ENCODE data around the gene DLG5. TPM values are rescaled to one million over a fixed set of nuclear protein-coding genes. Genes with fewer than 3 reads are reported as not detected.
A peak's percentile ranks its signal among the peaks of the same experiment; 100 is the strongest.

DLG5 gene
- total RNA-seq, 1 donor from 2014 or later: 60.5 TPM

GRCh38 chr10:77911535-77912123, 14.9 kb downstream of the DLG5 start:
- H3K27ac Mint-ChIP-seq (ENCODE audit: unreplicated experiment): no peak overlapping the region
- no peak overlapping the region for H3K4me3 Mint-ChIP-seq (ENCODE audit: unreplicated experiment)
- no peaks in the 10 kb centered on the region for H3K27me3 Mint-ChIP-seq (ENCODE audit: low read depth)
- TF ChIP-seq, protein P1, sequence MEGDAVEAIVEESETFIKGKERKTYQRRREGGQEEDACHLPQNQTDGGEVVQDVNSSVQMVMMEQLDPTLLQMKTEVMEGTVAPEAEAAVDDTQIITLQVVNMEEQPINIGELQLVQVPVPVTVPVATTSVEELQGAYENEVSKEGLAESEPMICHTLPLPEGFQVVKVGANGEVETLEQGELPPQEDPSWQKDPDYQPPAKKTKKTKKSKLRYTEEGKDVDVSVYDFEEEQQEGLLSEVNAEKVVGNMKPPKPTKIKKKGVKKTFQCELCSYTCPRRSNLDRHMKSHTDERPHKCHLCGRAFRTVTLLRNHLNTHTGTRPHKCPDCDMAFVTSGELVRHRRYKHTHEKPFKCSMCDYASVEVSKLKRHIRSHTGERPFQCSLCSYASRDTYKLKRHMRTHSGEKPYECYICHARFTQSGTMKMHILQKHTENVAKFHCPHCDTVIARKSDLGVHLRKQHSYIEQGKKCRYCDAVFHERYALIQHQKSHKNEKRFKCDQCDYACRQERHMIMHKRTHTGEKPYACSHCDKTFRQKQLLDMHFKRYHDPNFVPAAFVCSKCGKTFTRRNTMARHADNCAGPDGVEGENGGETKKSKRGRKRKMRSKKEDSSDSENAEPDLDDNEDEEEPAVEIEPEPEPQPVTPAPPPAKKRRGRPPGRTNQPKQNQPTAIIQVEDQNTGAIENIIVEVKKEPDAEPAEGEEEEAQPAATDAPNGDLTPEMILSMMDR (IDR thresholded peaks at IDR 0.05): no peak
- H3K36me3 Mint-ChIP-seq (ENCODE audit: low read depth): no peaks in the 10 kb centered on the region
- DNase-seq (ENCODE audit: low spot score): no peak
- no peaks in the 10 kb centered on the region for H3K9me3 Mint-ChIP-seq (ENCODE audit: low read depth)
- H3K4me1 Mint-ChIP-seq (ENCODE audit: low read depth): peaks cover 32% of the 10 kb centered on the region

GRCh38 chr10:77910524-77911145, 15.9 kb downstream of the DLG5 start:
- H3K4me3 Mint-ChIP-seq (ENCODE audit: unreplicated experiment): no peak overlapping the region
- H3K27ac Mint-ChIP-seq (ENCODE audit: unreplicated experiment): no peak overlapping the region
- no peaks in the 10 kb centered on the region for H3K9me3 Mint-ChIP-seq (ENCODE audit: low read depth)
- H3K36me3 Mint-ChIP-seq (ENCODE audit: low read depth): no peaks in the 10 kb centered on the region
- peaks cover 35% of the 10 kb centered on the region for H3K4me1 Mint-ChIP-seq (ENCODE audit: low read depth)
- DNase-seq (ENCODE audit: low spot score): no peak
- TF ChIP-seq, protein P1 (IDR thresholded peaks at IDR 0.05): no peak
- no peaks in the 10 kb centered on the region for H3K27me3 Mint-ChIP-seq (ENCODE audit: low read depth)

DNA sequence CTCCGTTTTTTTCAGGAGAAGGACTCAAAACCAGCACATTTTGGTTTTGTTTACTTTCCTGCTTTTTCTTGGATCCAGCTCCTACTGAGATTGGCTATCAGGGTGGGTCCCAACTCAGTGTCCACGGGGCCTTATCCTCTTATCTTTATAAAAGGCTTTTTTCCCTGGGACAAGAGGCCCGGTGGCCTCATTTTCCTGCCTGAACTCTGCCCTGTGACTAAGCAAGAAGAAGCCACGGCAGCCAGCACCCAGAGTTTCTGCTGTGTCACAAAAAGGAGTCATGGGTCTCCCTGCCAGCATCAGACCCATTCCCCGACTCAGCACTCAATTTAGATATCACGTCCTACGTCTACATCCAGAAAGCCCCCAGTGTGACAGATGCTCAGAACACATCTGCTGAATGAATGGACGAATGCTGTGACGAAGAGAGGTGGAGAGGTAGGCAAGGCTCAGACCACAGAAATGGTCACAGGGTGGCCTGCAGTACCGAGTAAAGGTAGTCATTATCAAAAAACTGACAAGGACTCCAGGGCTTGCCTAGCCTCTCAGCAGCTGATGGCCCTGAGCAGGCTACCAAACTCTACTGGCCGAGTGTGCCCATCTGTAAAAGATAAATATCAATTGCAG, 16.7 kb downstream of the DLG5 start:
- TF ChIP-seq, protein P1 (IDR thresholded peaks at IDR 0.05): no peak
- Mint-ChIP-seq H3K27me3 (ENCODE audit: low read depth) (no peaks in the 10 kb centered on the region), H3K27ac (ENCODE audit: unreplicated experiment) (peak overlapping the region; percentile 19), H3K4me3 (ENCODE audit: unreplicated experiment) (no peak overlapping the region), H3K36me3 (ENCODE audit: low read depth) (no peaks in the 10 kb centered on the region), H3K4me1 (ENCODE audit: low read depth) (peaks cover 33% of the 10 kb centered on the region), H3K9me3 (ENCODE audit: low read depth) (no peaks in the 10 kb centered on the region)
- DNase-seq (ENCODE audit: low spot score): no peak

DNA sequence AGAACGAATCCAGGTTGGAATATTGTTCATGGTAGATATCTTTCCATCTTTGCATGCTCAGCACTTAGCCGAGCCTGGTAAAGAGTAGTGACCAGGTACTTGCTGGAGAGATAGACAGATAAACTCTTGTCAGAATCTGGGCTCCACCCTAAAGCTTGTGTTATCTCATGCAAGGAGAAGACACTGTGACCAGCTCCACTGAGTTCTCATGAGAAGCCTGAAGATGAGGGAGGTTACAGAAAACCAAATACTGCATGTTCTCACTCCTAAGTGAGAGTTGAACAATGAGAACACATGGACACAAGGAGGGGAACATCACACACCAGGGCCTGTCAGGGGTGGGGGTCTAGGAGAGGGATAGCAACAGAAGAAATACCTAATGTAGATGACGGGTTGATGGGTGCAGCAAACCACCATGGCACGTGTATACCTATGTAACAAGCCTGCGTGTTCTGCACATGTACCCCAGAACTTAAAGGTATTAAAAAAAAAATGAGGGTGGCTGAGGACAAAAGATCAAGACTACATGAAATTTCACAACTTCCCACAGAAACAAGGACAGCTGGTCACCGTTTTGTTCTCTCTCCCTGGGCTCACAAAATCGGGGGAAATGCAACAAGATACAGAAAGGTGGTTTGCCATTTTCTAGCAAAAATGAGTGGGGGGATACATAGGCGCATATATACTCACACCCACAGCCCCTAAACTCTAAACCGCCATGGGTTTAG, 17.4 kb downstream of the DLG5 start:
- peaks cover 33% of the 10 kb centered on the region for H3K4me1 Mint-ChIP-seq (ENCODE audit: low read depth)
- TF ChIP-seq, protein P1 (IDR thresholded peaks at IDR 0.05): no peak
- H3K27me3 Mint-ChIP-seq (ENCODE audit: low read depth): no peaks in the 10 kb centered on the region
- no peaks in the 10 kb centered on the region for H3K9me3 Mint-ChIP-seq (ENCODE audit: low read depth)
- no peak for DNase-seq (ENCODE audit: low spot score)
- H3K36me3 Mint-ChIP-seq (ENCODE audit: low read depth): no peaks in the 10 kb centered on the region
- no peak overlapping the region for H3K27ac Mint-ChIP-seq (ENCODE audit: unreplicated experiment)
- no peak overlapping the region for H3K4me3 Mint-ChIP-seq (ENCODE audit: unreplicated experiment)
